Esophagus squamous epithelium (tissue), 5 donors: ENCODE data around the gene L2HGDH. TPM values are rescaled to one million over a fixed set of nuclear protein-coding genes. Genes with fewer than 3 reads are reported as not detected.

Experiments used
- DNase-seq: peaks from one replicate; lab custom pipeline; 2025; lab: John Stamatoyannopoulos, UW
- H3K27ac ChIP-seq, 4 donors: fragments of 200-600 bp; sonication (generic); one replicate each; pipeline ENCODE4 v1.5.1; 2016 to 2019; ENCODE audit warnings: mild to moderate bottlenecking in 1 of 4
- H3K27me3 ChIP-seq, 4 donors: fragments of 200-600 bp; sonication (generic); 1 replicate in 3 of 4; 2 replicates in 1 of 4; pipeline versions ENCODE4 v1.5.1 to v1.6.0; 2017 to 2021; ENCODE audit warnings: antibody characterized with exemption in 1 of 4
- H3K36me3 ChIP-seq, 3 donors: fragments of 200-600 bp; sonication (generic); one replicate each; pipeline ENCODE4 v1.5.1; 2016 to 2019
- H3K4me1 ChIP-seq, 3 donors: fragments of 200-600 bp; sonication (generic); one replicate each; pipeline ENCODE4 v1.5.1; 2017 to 2019
- H3K4me3 ChIP-seq, 4 donors: fragments of 200-600 bp; sonication (generic); 1 replicate in 3 of 4; 2 replicates in 1 of 4; pipeline ENCODE4 v1.5.1; 2016 to 2019; ENCODE audit warnings: mild to moderate bottlenecking in 2 of 4, moderate library complexity in 1 of 4
- H3K9me3 ChIP-seq, 3 donors: fragments of 200-600 bp; sonication (generic); one replicate each; pipeline ENCODE4 v1.5.1; 2016 to 2019
- CTCF ChIP-seq, 6 experiments: fragments of 450-650 bp in 4 of 6; fragments of 200-600 bp in 2 of 6; sonication (generic) in 2 of 6; IDR thresholded peaks; one replicate each; pipeline ENCODE4 v1.5.1; 2016 to 2019; ENCODE audit warnings: antibody characterized with exemption in 6 of 6, mild to moderate bottlenecking in 4 of 6, moderate library complexity in 4 of 6
- POLR2A ChIP-seq, 4 donors: fragments of 450-650 bp; IDR thresholded peaks; one replicate each; pipeline ENCODE4 v1.6.1; 2017; ENCODE audit warnings: antibody characterized with exemption in 4 of 4, mild to moderate bottlenecking in 4 of 4, moderate library complexity in 3 of 4
- WGBS, 2 donors: methylation state at CpG; one replicate each; pipeline ENCODE4 v1.1.5; 2018; 5-methylcytosine and 5-hydroxymethylcytosine counted together
- intact Hi-C: fragments of 100-400 bp; cut with DNase I; formaldehyde crosslinking; loops from one replicate; pipeline ENCODE4 v1.15.0; 2022
- total RNA-seq, 4 donors: library from RNA; depleted of rRNA; stranded (reverse); fragments of >200 nt; gene quantifications; one replicate each; pipeline ENCODE4 v1.1.0, GENCODE V29; 2016
- donor health status: DM: yes; HTN: yes; CAD: no.

The L2HGDH gene
- total RNA-seq, 4 donors from 2014 or later: 6.5 to 14.2 (median 9.3) TPM

- 89 to 94% methylated on average over 4 of the region's 4 CpGs for WGBS, 2 donors
- H3K9me3 ChIP-seq: no peaks in the 10 kb centered on the region
- H3K36me3 ChIP-seq: peaks cover 0 to 12% (median 0%) of the 10 kb centered on the region in 3 donors
- TF ChIP-seq POLR2A (IDR thresholded peaks at IDR 0.05) (no peak), CTCF (IDR thresholded peaks at IDR 0.05) (no peak)
- DNase-seq: no peak
- H3K4me3 ChIP-seq: no peak overlapping the region
- H3K27me3 ChIP-seq: no peaks in the 10 kb centered on the region
- H3K27ac ChIP-seq: no peak overlapping the region
- intact Hi-C loops: no loop called here
- peaks cover 13 to 25% (median 14%) of the 10 kb centered on the region in 3 donors for H3K4me1 ChIP-seq
Observed at GRCh38 chr14:50310445-50310844, 1.6 kb downstream of the L2HGDH start.

- H3K4me3 ChIP-seq: no peak overlapping the region
- 78 to 80% methylated on average over 4 of the region's 4 CpGs for WGBS, 2 donors
- no peak for DNase-seq
- intact Hi-C loops: no loop called here
- H3K4me1 ChIP-seq: peaks cover 12 to 31% (median 13%) of the 10 kb centered on the region in 3 donors
- H3K36me3 ChIP-seq: no peaks in the 10 kb centered on the region
- H3K27ac ChIP-seq: no peak overlapping the region
- H3K27me3 ChIP-seq: no peaks in the 10 kb centered on the region
- no peak for TF ChIP-seq POLR2A (IDR thresholded peaks at IDR 0.05)
- no peak for TF ChIP-seq CTCF (IDR thresholded peaks at IDR 0.05)
- no peaks in the 10 kb centered on the region for H3K9me3 ChIP-seq
Observed at GRCh38 chr14:50308363-50308915, 3.6 kb downstream of the L2HGDH start.

GRCh38 chr14:50303744-50304471 lies 8.1 kb downstream of the L2HGDH start:
- TF ChIP-seq POLR2A (IDR thresholded peaks at IDR 0.05): no peak
- no peak for TF ChIP-seq CTCF (IDR thresholded peaks at IDR 0.05)
- peak overlapping the region in 1 of 4 donors; percentile 42 for H3K27ac ChIP-seq
- H3K4me1 ChIP-seq: peaks cover 0 to 10% (median 0%) of the 10 kb centered on the region in 3 donors
- peaks cover 0 to 19% (median 0%) of the 10 kb centered on the region in 3 donors for H3K36me3 ChIP-seq
- no peak for DNase-seq
- intact Hi-C loops: no loop called here
- no peak overlapping the region for H3K4me3 ChIP-seq
- no peaks in the 10 kb centered on the region for H3K27me3 ChIP-seq
- no peaks in the 10 kb centered on the region for H3K9me3 ChIP-seq
- WGBS, 2 donors: 57 to 77% methylated on average over 7 to 8 of the region's 8 CpGs

GRCh38 chr14:50301914-50302313 lies 10.1 kb downstream of the L2HGDH start:
- intact Hi-C loops: no loop called here

More at GRCh38 chr14:50301914-50302313, 10.1 kb downstream of the L2HGDH start:
- no peak for DNase-seq
- Histone ChIP-seq H3K27me3 (no peaks in the 10 kb centered on the region), H3K36me3 (peaks cover 0 to 22% (median 0%) of the 10 kb centered on the region in 3 donors), H3K9me3 (no peaks in the 10 kb centered on the region), H3K27ac (no peak overlapping the region), H3K4me3 (no peak overlapping the region), H3K4me1 (peaks cover 0 to 10% (median 0%) of the 10 kb centered on the region in 3 donors)
- TF ChIP-seq CTCF (IDR thresholded peaks at IDR 0.05): no peak
- no peak for TF ChIP-seq POLR2A (IDR thresholded peaks at IDR 0.05)
